Measurements from ENCODE around the gene TGFA. TPM values are rescaled to one million over a fixed set of nuclear protein-coding genes. Genes with fewer than 3 reads are reported as not detected.

Gene TGFA
- total and polyA plus RNA-seq, 10 of the 15 experiments (the other 5 are each of a cell fraction or from before 2014, with no cell fraction given): 0.03 to 0.23 TPM; not detected in 8

DNA sequence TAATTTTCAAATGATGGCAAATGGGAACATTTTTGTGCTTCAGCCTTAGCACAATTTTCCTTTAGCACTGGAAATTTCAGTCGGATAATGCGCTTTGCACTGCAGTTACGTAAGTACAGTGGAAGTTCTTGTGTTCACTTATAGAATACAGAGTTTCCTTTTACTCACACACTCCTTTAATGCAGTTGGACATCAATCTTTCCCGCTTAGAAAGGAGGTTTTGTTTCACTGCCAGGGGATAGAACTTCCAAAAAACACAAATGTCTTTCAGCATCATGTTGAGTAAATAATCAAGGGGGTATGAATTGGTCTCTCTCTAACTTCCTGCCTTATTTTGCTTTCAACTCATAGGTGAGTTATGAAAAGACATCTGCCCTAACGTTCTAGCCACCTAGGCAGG, 63.2 kb downstream of the TGFA start:
- H3K79me2 ChIP-seq (ENCODE audit: control insufficient read depth, insufficient read depth, low read length): no peaks in the 10 kb centered on the region
- H3K27me3 ChIP-seq (replicated peaks in 1 of 2; ENCODE audit: control insufficient read depth in 2 of 2, insufficient read depth in 2 of 2, low read length in 1 of 2): peaks cover 0 to 2% of the 10 kb centered on the region in 2 experiments; a peak in 3 of 4 replicates
- H3K36me3 ChIP-seq (ENCODE audit: control insufficient read depth in 2 of 2, insufficient read depth in 2 of 2, low read length in 1 of 2): no peaks in the 10 kb centered on the region
- WGBS (ENCODE audit: insufficient coverage, insufficient replicate concordance, low lambda C conversion rate, missing lambda C conversion rate): 33% methylated on average over 5 of the region's 5 CpGs
- H3K4me1 ChIP-seq (ENCODE audit: control insufficient read depth, insufficient read depth, low read length): no peaks in the 10 kb centered on the region
- POLR2A ChIA-PET: no interaction called here
- H3K9ac ChIP-seq (ENCODE audit: control insufficient read depth, insufficient read depth, low read length): no peak overlapping the region
- no peak overlapping the region for H3K4me2 ChIP-seq (ENCODE audit: control insufficient read depth, insufficient read depth)
- H3K4me3 ChIP-seq: no peak overlapping the region
- in situ Hi-C loops (cut with MboI): no loop called here
- FAIRE-seq (no peak), DNase-seq (ENCODE audit: low read depth, low spot score) (no peak), ATAC-seq (no peak)
- SMC1A ChIA-PET (ENCODE audit: uncharacterized antibody, unreplicated experiment): no interaction called here
- H4K20me1 ChIP-seq (ENCODE audit: control insufficient read depth, insufficient read depth): no peaks in the 10 kb centered on the region; the same call in 1 of the 2 replicates
- no peak overlapping the region for H3K27ac ChIP-seq (ENCODE audit: control insufficient read depth, insufficient read depth)
- CTCF ChIA-PET: no interaction called here
- no peak for TF ChIP-seq EGR1 (IDR thresholded peaks at IDR 0.05; ENCODE audit: borderline replicate concordance in 1 of 2, low read depth in 2 of 2, low read length in 2 of 2)
- RAD21 ChIA-PET (ENCODE audit: unreplicated experiment): no interaction called here
- no TSS peak for BruUV-seq (replicated peaks)
- no peak overlapping the region for H2AFZ ChIP-seq (ENCODE audit: control insufficient read depth, low read depth, low read length)
- no peaks in the 10 kb centered on the region for H3K9me3 ChIP-seq (replicated peaks; ENCODE audit: control insufficient read depth, insufficient read depth, low read length)
- intact Hi-C loops (cut with micrococcal nuclease; ENCODE audit: unreplicated experiment): no loop called here

DNA sequence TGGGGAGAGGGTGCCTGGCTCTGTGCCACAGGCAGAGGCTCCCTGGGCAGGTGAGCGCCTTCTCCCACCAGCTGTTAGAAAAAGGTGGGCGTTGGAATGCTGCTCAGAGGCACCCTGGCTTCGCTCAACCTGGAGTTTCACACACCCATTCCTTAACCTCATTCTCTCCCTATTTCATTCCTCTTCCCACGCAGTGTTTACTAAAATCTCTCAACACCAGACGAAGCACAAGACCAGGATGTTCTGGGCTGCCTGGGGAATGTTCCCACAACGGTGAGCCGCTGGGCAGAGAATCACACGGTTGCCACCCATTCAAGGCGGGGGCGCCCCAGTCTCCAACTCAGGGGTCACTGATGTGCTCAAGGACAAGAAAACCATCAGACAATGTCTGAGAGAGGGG, 64.5 kb downstream of the TGFA start:
- no peaks in the 10 kb centered on the region for H3K4me1 ChIP-seq (ENCODE audit: control insufficient read depth, insufficient read depth, low read length)
- in situ Hi-C loops (cut with MboI): no loop called here
- SMC1A ChIA-PET (ENCODE audit: uncharacterized antibody, unreplicated experiment): no interaction called here
- POLR2A ChIA-PET: no interaction called here
- WGBS (ENCODE audit: insufficient coverage, insufficient replicate concordance, low lambda C conversion rate, missing lambda C conversion rate): 41% methylated on average over 10 of the region's 10 CpGs
- no peaks in the 10 kb centered on the region for H3K36me3 ChIP-seq (ENCODE audit: control insufficient read depth in 2 of 2, insufficient read depth in 2 of 2, low read length in 1 of 2)
- H3K9ac ChIP-seq (ENCODE audit: control insufficient read depth, insufficient read depth, low read length): no peak overlapping the region
- intact Hi-C loops (cut with micrococcal nuclease; ENCODE audit: unreplicated experiment): no loop called here
- no peaks in the 10 kb centered on the region for H3K9me3 ChIP-seq (replicated peaks; ENCODE audit: control insufficient read depth, insufficient read depth, low read length)
- H3K27ac ChIP-seq (ENCODE audit: control insufficient read depth, insufficient read depth): no peak overlapping the region
- no peak overlapping the region for H3K4me3 ChIP-seq
- CTCF ChIA-PET: no interaction called here
- FAIRE-seq (no peak), ATAC-seq (no peak), DNase-seq (ENCODE audit: low read depth, low spot score) (no peak)
- RAD21 ChIA-PET (ENCODE audit: unreplicated experiment): no interaction called here
- BruUV-seq (replicated peaks): no TSS peak
- no peaks in the 10 kb centered on the region; the same call in 1 of the 2 replicates for H4K20me1 ChIP-seq (ENCODE audit: control insufficient read depth, insufficient read depth)
- no peak overlapping the region for H2AFZ ChIP-seq (ENCODE audit: control insufficient read depth, low read depth, low read length)
- no peaks in the 10 kb centered on the region for H3K79me2 ChIP-seq (ENCODE audit: control insufficient read depth, insufficient read depth, low read length)
- H3K4me2 ChIP-seq (ENCODE audit: control insufficient read depth, insufficient read depth): no peak overlapping the region
- H3K27me3 ChIP-seq (replicated peaks in 1 of 2; ENCODE audit: control insufficient read depth in 2 of 2, insufficient read depth in 2 of 2, low read length in 1 of 2): peaks cover 0 to 9% of the 10 kb centered on the region in 2 experiments; a peak in 3 of 4 replicates
- TF ChIP-seq CTCF (IDR thresholded peaks at IDR 0.05 in 2 of 3, conservative IDR thresholded peaks at IDR 0.05 in 1 of 3; ENCODE audit: control insufficient read depth in 2 of 3, extremely low read depth in 1 of 3, insufficient read depth in 1 of 3, low read depth in 3 of 3, low read length in 3 of 3): no peak
- TF ChIP-seq PML (IDR thresholded peaks at IDR 0.05; ENCODE audit: low read length): no peak
- TF ChIP-seq RBBP5 (conservative IDR thresholded peaks at IDR 0.05): no peak
- TF ChIP-seq TAF1 (IDR thresholded peaks at IDR 0.05; ENCODE audit: borderline replicate concordance, low read depth, low read length): no peak
- TF ChIP-seq, protein P1, sequence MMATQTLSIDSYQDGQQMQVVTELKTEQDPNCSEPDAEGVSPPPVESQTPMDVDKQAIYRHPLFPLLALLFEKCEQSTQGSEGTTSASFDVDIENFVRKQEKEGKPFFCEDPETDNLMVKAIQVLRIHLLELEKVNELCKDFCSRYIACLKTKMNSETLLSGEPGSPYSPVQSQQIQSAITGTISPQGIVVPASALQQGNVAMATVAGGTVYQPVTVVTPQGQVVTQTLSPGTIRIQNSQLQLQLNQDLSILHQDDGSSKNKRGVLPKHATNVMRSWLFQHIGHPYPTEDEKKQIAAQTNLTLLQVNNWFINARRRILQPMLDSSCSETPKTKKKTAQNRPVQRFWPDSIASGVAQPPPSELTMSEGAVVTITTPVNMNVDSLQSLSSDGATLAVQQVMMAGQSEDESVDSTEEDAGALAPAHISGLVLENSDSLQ (IDR thresholded peaks at IDR 0.05): no peak
- TF ChIP-seq PAX5 (IDR thresholded peaks at IDR 0.05; ENCODE audit: borderline replicate concordance, low read depth, low read length): no peak
- TF ChIP-seq, protein P2, sequence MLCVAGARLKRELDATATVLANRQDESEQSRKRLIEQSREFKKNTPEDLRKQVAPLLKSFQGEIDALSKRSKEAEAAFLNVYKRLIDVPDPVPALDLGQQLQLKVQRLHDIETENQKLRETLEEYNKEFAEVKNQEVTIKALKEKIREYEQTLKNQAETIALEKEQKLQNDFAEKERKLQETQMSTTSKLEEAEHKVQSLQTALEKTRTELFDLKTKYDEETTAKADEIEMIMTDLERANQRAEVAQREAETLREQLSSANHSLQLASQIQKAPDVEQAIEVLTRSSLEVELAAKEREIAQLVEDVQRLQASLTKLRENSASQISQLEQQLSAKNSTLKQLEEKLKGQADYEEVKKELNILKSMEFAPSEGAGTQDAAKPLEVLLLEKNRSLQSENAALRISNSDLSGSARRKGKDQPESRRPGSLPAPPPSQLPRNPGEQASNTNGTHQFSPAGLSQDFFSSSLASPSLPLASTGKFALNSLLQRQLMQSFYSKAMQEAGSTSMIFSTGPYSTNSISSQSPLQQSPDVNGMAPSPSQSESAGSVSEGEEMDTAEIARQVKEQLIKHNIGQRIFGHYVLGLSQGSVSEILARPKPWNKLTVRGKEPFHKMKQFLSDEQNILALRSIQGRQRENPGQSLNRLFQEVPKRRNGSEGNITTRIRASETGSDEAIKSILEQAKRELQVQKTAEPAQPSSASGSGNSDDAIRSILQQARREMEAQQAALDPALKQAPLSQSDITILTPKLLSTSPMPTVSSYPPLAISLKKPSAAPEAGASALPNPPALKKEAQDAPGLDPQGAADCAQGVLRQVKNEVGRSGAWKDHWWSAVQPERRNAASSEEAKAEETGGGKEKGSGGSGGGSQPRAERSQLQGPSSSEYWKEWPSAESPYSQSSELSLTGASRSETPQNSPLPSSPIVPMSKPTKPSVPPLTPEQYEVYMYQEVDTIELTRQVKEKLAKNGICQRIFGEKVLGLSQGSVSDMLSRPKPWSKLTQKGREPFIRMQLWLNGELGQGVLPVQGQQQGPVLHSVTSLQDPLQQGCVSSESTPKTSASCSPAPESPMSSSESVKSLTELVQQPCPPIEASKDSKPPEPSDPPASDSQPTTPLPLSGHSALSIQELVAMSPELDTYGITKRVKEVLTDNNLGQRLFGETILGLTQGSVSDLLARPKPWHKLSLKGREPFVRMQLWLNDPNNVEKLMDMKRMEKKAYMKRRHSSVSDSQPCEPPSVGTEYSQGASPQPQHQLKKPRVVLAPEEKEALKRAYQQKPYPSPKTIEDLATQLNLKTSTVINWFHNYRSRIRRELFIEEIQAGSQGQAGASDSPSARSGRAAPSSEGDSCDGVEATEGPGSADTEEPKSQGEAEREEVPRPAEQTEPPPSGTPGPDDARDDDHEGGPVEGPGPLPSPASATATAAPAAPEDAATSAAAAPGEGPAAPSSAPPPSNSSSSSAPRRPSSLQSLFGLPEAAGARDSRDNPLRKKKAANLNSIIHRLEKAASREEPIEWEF (IDR thresholded peaks at IDR 0.05; ENCODE audit: insufficient replicate concordance, low read depth, low read length): no peak
- TF ChIP-seq ZBED1 (IDR thresholded peaks at IDR 0.05; ENCODE audit: borderline replicate concordance): no peak
